Measurements from ENCODE around the gene RRP15. TPM values are rescaled to one million over a fixed set of nuclear protein-coding genes. Genes with fewer than 3 reads are reported as not detected.

Gene RRP15
- total and polyA plus RNA-seq, 9 of the 15 experiments (the other 6 are each of a cell fraction or from before 2014, with no cell fraction given): 9.5 to 58.1 (median 29.3) TPM

DNA sequence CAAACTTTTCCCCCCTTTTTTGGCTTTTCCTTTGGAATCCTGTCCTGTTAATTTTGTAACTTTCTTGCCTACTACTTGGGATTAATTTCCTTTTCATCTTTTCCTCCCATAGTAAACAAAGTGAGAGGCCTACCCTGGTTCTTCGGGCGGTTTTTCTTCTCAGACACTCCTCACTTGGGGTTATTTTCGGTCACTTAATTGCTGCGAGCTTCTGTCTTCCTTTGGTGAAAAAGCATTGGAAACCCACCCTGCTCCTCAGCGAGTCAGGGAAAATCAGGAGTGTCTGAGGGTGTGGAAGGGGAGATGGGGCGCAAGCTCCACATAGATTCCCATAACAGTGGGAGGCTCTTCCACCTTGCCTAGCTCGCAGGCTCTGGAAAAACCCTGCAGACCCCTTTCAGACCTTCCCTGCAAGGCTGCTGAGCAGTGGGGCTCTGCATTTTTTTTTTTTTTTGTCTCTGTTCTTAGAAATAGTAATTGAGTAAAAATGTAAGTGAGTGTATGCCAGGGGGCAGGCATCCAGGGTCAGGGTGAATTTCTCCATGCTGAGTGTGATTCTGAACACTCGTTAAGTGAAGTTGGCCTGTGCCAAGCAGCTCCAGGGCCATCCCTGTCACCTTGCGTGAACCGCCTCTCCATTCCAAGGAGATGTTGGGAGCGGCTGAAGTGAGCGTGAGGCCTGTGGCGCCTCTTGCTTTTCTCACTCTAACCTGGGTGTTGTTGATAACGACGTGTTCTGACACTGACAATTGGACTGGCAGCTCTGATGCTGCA lies 80.3 kb downstream of the RRP15 start:
- Histone ChIP-seq H3K9me1 (ENCODE audit: control insufficient read depth, insufficient read depth, low read length) (no peaks in the 10 kb centered on the region), H3K4me2 (ENCODE audit: insufficient read depth, low read length) (no peak overlapping the region), H2AFZ (ENCODE audit: low read depth, low read length) (no peak overlapping the region), H3K4me3 (no peak overlapping the region), H4K20me1 (replicated peaks; ENCODE audit: control insufficient read depth, insufficient read depth, low read length) (no peaks in the 10 kb centered on the region), H3K36me3 (ENCODE audit: control insufficient read depth, insufficient read depth, low read length) (no peaks in the 10 kb centered on the region), H3K4me1 (replicated peaks in 1 of 2; ENCODE audit: control insufficient read depth in 2 of 2, insufficient read depth in 2 of 2, low read length in 2 of 2) (no peaks in the 10 kb centered on the region), H3K9ac (ENCODE audit: insufficient read depth in 1 of 2, low read depth in 2 of 2, low read length in 2 of 2) (no peak overlapping the region), H3K9me3 (replicated peaks; ENCODE audit: control insufficient read depth, insufficient read depth, low read depth, low read length) (no peaks in the 10 kb centered on the region), H3K27me3 (ENCODE audit: control insufficient read depth in 2 of 2, insufficient read depth in 2 of 2, low read length in 2 of 2) (0 out of 5 replicates have a peak, but pooled peaks cover 0 to 3% of the 10 kb centered on the region in 2 experiments), H3K27ac (ENCODE audit: extremely low read depth, low read depth, low read length) (no peak overlapping the region), H3K79me2 (ENCODE audit: control insufficient read depth, insufficient read depth, low read length) (no peaks in the 10 kb centered on the region)
- WGBS (ENCODE audit: insufficient coverage, low coverage, missing lambda C conversion rate): 27% methylated on average over 15 of the region's 15 CpGs
- in situ Hi-C loops (cut with MboI) (no loop called here), intact Hi-C loops (cut with micrococcal nuclease) (loop anchor here (10.0 kb wide), 1 partner anchor 189 kb away; no protein-coding TSS in a partner anchor)
- TF ChIP-seq MCM2 (IDR thresholded peaks at IDR 0.05; ENCODE audit: low read depth) (no peak), CHCHD3 (CRISPR knock-in tag; IDR thresholded peaks at IDR 0.05) (no peak), HEY1 (CRISPR knock-in tag; IDR thresholded peaks at IDR 0.05; ENCODE audit: borderline replicate concordance) (no peak), PRPF4 (IDR thresholded peaks at IDR 0.05; ENCODE audit: insufficient read depth, low read depth, low read length, poor library complexity, severe bottlenecking) (no peak), ETV1 (tag; conservative IDR thresholded peaks at IDR 0.05; ENCODE audit: low read depth) (no peak), HDAC6 (IDR thresholded peaks at IDR 0.05; ENCODE audit: low read depth, low read length) (no peak)
- TF ChIP-seq, protein P1, sequence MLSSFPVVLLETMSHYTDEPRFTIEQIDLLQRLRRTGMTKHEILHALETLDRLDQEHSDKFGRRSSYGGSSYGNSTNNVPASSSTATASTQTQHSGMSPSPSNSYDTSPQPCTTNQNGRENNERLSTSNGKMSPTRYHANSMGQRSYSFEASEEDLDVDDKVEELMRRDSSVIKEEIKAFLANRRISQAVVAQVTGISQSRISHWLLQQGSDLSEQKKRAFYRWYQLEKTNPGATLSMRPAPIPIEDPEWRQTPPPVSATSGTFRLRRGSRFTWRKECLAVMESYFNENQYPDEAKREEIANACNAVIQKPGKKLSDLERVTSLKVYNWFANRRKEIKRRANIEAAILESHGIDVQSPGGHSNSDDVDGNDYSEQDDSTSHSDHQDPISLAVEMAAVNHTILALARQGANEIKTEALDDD (IDR thresholded peaks at IDR 0.05): no peak
- DNase-seq (ENCODE audit: extremely low read depth in 1 of 4, low spot score in 3 of 4) (no peak), ATAC-seq (no peak), FAIRE-seq (no peak)
- POLR2A ChIA-PET: interaction anchor here (0.7 to 1.4 kb wide), 2 partner anchors 11 to 114 kb away, joined by 3 to 5 read pairs; no protein-coding TSS in a partner anchor
- no TSS peak for BruUV-seq (replicated peaks)
- CTCF ChIA-PET (ENCODE audit: low intra/inter-chr PET ratio): interaction anchor here (0.6 kb wide), 1 partner anchor 1202 kb away, joined by 3 read pairs; no protein-coding TSS in a partner anchor

Measured in K562 (cell line).